ENCODE data around the gene ABCC1. TPM values are rescaled to one million over a fixed set of nuclear protein-coding genes. Genes with fewer than 3 reads are reported as not detected.

Gene ABCC1
- total and polyA plus RNA-seq, 4 donors: 12.4 to 41.5 (median 31.3) TPM

DNA sequence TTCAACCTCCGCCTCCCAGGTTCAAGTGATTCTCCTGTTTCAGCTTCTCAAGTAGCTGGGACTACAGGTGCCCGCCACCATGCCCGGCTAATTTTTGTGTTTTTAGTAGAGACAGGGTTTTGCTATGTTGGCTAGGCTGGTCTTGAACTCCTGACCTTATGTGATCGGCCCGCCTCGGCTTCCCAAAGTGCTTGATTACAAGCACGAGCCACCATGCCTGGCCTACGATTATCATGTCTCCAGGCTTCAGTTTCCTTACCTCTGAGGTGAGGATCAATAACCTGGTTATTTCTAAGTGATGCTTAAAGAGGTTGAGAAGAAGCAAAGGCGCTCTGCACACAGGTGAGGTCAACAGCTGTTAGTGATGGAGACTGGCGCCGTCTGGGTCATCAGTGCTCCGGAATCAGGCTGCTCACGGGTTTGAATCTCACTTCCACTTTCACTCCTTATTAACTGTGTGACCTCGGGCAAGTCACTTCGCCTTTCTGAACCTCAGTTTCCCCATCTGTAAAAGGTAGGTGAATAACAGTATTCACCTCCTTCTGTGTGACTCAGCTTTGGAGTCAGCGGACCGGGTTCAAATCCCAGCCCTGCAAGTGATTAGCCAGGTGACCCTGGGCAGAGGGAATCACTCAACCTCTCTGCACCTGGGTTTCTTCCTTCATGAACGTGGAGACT, 745 bp upstream of the ABCC1 start:
- Histone ChIP-seq H3K9me3 (ENCODE audit: control insufficient read depth in 4 of 4, insufficient read depth in 3 of 4, low read length in 3 of 4) (no peaks in the 10 kb centered on the region), H3K27me3 (ENCODE audit: control insufficient read depth in 3 of 3, insufficient read depth in 3 of 3, low read length in 2 of 3) (no peaks in the 10 kb centered on the region), H3K9ac (ENCODE audit: insufficient read depth in 1 of 2, low read length in 2 of 2) (peak overlapping the region; percentile 47 to 69), H3K4me3 (peak overlapping the region; percentile 24), H3K36me3 (ENCODE audit: control insufficient read depth in 4 of 4, insufficient read depth in 4 of 4, low read length in 4 of 4) (no peaks in the 10 kb centered on the region), H3K4me1 (ENCODE audit: control insufficient read depth in 5 of 5, insufficient read depth in 5 of 5, low read length in 5 of 5) (peaks cover 0 to 16% (median 8%) of the 10 kb centered on the region in 5 donors), H3K27ac (ENCODE audit: low read depth in 1 of 2, low read length in 1 of 2) (peak overlapping the region; percentile 63 to 66)
- no peak for ATAC-seq (ENCODE audit: insufficient read depth, low FRiP score)
- DNase-seq: peak in 1 of 3 donors; percentile 38
- 58% methylated on average over 18 of the region's 18 CpGs for WGBS, 2 donors
- TF ChIP-seq, protein P1, sequence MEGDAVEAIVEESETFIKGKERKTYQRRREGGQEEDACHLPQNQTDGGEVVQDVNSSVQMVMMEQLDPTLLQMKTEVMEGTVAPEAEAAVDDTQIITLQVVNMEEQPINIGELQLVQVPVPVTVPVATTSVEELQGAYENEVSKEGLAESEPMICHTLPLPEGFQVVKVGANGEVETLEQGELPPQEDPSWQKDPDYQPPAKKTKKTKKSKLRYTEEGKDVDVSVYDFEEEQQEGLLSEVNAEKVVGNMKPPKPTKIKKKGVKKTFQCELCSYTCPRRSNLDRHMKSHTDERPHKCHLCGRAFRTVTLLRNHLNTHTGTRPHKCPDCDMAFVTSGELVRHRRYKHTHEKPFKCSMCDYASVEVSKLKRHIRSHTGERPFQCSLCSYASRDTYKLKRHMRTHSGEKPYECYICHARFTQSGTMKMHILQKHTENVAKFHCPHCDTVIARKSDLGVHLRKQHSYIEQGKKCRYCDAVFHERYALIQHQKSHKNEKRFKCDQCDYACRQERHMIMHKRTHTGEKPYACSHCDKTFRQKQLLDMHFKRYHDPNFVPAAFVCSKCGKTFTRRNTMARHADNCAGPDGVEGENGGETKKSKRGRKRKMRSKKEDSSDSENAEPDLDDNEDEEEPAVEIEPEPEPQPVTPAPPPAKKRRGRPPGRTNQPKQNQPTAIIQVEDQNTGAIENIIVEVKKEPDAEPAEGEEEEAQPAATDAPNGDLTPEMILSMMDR (IDR thresholded peaks at IDR 0.05; ENCODE audit: control extremely low read depth, extremely low read depth): no peak

DNA sequence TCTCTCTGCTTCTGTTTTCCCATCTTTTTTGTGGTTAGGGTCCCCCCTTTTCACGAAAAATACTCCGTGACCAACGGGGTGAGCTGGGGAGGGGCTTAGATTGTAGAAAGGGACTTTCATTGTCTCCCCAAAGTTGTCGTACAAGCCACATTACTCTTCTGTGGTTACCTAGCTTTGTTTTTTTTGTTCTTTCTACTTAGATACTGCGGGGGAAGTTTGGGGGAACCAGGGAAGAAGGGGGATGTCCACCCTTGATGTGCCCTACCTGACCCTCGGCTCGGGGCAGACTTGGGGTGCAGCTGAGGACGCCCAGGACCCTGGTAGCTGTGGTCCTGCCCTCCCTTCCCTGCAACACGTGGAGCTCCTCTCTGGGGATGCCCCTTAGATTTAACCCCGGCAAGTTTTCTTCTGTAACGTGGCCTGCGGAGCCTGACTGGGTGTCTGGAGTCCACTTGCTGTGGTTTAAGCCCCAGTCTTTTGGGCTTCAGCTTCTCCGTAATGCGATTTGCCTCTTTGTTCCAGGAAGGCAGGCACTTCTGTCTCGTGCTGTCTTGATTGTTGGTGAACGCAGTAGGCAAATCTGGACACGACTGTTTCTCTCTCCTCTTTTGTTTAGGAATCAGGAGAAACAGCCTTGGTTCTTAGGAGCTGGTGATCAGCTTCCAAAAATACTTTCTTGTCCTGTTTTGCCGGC, 892 bp downstream of the ABCC1 start:
- TF ChIP-seq, protein P1 (IDR thresholded peaks at IDR 0.05; ENCODE audit: control extremely low read depth, extremely low read depth): no peak
- H3K36me3 ChIP-seq (ENCODE audit: control insufficient read depth in 4 of 4, insufficient read depth in 4 of 4, low read length in 4 of 4): no peaks in the 10 kb centered on the region
- H3K27ac ChIP-seq (ENCODE audit: low read depth in 1 of 2, low read length in 1 of 2): peak overlapping the region; percentile 65 to 87
- peak overlapping the region; percentile 47 to 75 for H3K9ac ChIP-seq (ENCODE audit: insufficient read depth in 1 of 2, low read length in 2 of 2)
- peak overlapping the region; percentile 68 for H3K4me3 ChIP-seq
- DNase-seq: peak; percentile 41 to 71 (median 67)
- H3K27me3 ChIP-seq (ENCODE audit: control insufficient read depth in 3 of 3, insufficient read depth in 3 of 3, low read length in 2 of 3): no peaks in the 10 kb centered on the region
- H3K4me1 ChIP-seq (ENCODE audit: control insufficient read depth in 5 of 5, insufficient read depth in 5 of 5, low read length in 5 of 5): peaks cover 0 to 16% (median 8%) of the 10 kb centered on the region in 5 donors
- peak; percentile 8 for ATAC-seq (ENCODE audit: insufficient read depth, low FRiP score)
- no peaks in the 10 kb centered on the region for H3K9me3 ChIP-seq (ENCODE audit: control insufficient read depth in 4 of 4, insufficient read depth in 3 of 4, low read length in 3 of 4)
- 1 to 2% methylated on average over 18 of the region's 18 CpGs for WGBS, 2 donors

DNA sequence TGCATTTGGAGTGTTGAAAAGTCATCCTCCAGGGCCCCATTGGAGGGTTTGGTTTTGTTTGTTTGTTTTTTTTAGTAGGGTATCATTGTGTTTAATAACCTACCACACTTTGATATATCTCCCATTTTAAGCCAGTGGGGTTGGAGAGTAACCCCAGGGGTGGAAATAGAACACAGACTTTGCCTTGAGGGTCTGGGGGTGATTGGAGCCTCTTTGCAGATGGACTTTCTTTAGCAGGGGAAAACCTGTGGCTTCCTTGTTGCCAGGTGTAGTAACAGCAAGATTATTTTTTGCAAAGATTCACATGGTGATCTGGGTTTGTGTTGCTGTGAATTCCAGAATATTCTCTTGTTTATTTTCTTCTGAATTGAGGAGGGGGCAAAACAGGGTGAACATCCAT, 1.5 kb downstream of the ABCC1 start:
- H3K36me3 ChIP-seq (ENCODE audit: control insufficient read depth in 4 of 4, insufficient read depth in 4 of 4, low read length in 4 of 4): no peaks in the 10 kb centered on the region
- H3K27me3 ChIP-seq (ENCODE audit: control insufficient read depth in 3 of 3, insufficient read depth in 3 of 3, low read length in 2 of 3): no peaks in the 10 kb centered on the region
- H3K27ac ChIP-seq (ENCODE audit: low read depth in 1 of 2, low read length in 1 of 2): peak overlapping the region in 1 of 2 donors; percentile 65
- no peaks in the 10 kb centered on the region for H3K9me3 ChIP-seq (ENCODE audit: control insufficient read depth in 4 of 4, insufficient read depth in 3 of 4, low read length in 3 of 4)
- peaks cover 0 to 16% (median 8%) of the 10 kb centered on the region in 5 donors for H3K4me1 ChIP-seq (ENCODE audit: control insufficient read depth in 5 of 5, insufficient read depth in 5 of 5, low read length in 5 of 5)
- H3K9ac ChIP-seq (ENCODE audit: insufficient read depth in 1 of 2, low read length in 2 of 2): peak overlapping the region in 1 of 2 donors; percentile 47
- DNase-seq: no peak
- no peak for ATAC-seq (ENCODE audit: insufficient read depth, low FRiP score)
- peak overlapping the region; percentile 68 for H3K4me3 ChIP-seq
- TF ChIP-seq, protein P1 (IDR thresholded peaks at IDR 0.05; ENCODE audit: control extremely low read depth, extremely low read depth): no peak

Measured in lung (tissue), 12 donors.